DOHH2 (cell line): Measurements from ENCODE around the gene CDK5RAP3.
"Not testable (repeated sequence)": the region's sequence is repeated elsewhere in the genome, so short reads cannot be mapped to it uniquely, and the experiment has no call there.

Source experiments
- H3F3A ChIP-seq: fragments of 200-600 bp; sonication (generic), shearing (Covaris generic); 2 replicates; pipeline ENCODE4 v1.6.0; 2016; ENCODE audit warnings: antibody characterized with exemption, mild to moderate bottlenecking; ENCODE audit not compliant: control insufficient read depth, insufficient read depth
- H3K27ac ChIP-seq: fragments of 200-600 bp; sonication (generic); 2 replicates; pipeline ENCODE4 v1.5.1; 2014; ENCODE audit warnings: low read depth, mild to moderate bottlenecking, low read length, moderate library complexity
- H3K27me3 ChIP-seq: fragments of 200-600 bp; sonication (generic); 2 replicates; pipeline ENCODE4 v1.6.1; 2014; ENCODE audit warnings: mild to moderate bottlenecking, low read length, mixed read lengths; ENCODE audit not compliant: control insufficient read depth
- H3K36me3 ChIP-seq: fragments of 200-600 bp; sonication (generic); 2 replicates; pipeline ENCODE4 v1.6.1; 2014; ENCODE audit warnings: mild to moderate bottlenecking, low read length, moderate library complexity, mixed read lengths; ENCODE audit not compliant: control insufficient read depth
- H3K4me1 ChIP-seq: fragments of 200-600 bp; sonication (generic); 2 replicates; pipeline ENCODE4 v1.6.1; 2014; ENCODE audit warnings: mild to moderate bottlenecking, low read length, mixed read lengths; ENCODE audit not compliant: control insufficient read depth
- H3K4me2 ChIP-seq: fragments of 200-600 bp; sonication (generic); 2 replicates; pipeline ENCODE4 v1.6.0; 2014; ENCODE audit warnings: mild to moderate bottlenecking, low read length, moderate library complexity
- H3K4me3 ChIP-seq: fragments of 200-600 bp; sonication (generic); 2 replicates; pipeline ENCODE4 v1.5.1; 2014; ENCODE audit warnings: mild to moderate bottlenecking, low read length, mixed read lengths
- H3K79me2 ChIP-seq: fragments of 200-600 bp; sonication (generic); 2 replicates; pipeline ENCODE4 v1.6.1; 2014; ENCODE audit warnings: mild to moderate bottlenecking, low read length, mixed read lengths; ENCODE audit not compliant: control insufficient read depth
- H3K9me2 ChIP-seq: fragments of 200-600 bp; sonication (generic); replicated peaks from 2 replicates; pipeline ENCODE4 v1.6.1; 2014; ENCODE audit warnings: mild to moderate bottlenecking, low read length, mixed read lengths; ENCODE audit not compliant: control insufficient read depth
- H3K9me3 ChIP-seq: fragments of 200-600 bp; sonication (generic); 2 replicates; pipeline ENCODE4 v1.6.1; 2014; ENCODE audit warnings: antibody characterized with exemption, low read length, mixed read lengths; ENCODE audit not compliant: control insufficient read depth, insufficient read depth
- H4K20me1 ChIP-seq: fragments of 200-600 bp; sonication (generic); 2 replicates; pipeline ENCODE4 v1.6.0; 2014; ENCODE audit warnings: low read depth, mild to moderate bottlenecking, antibody characterized with exemption, low read length, moderate library complexity; ENCODE audit not compliant: control insufficient read depth, insufficient read depth
- CTCF ChIP-seq: fragments of 200-600 bp; sonication (generic); IDR thresholded peaks from one replicate; pipeline ENCODE4 v1.5.1; 2014; ENCODE audit warnings: antibody characterized with exemption, mild to moderate bottlenecking, low read depth, low read length; ENCODE audit not compliant: poor library complexity, severe bottlenecking
- EZH2phosphoT487 ChIP-seq: fragments of 200-600 bp; sonication (generic); IDR thresholded peaks from 2 replicates; pipeline ENCODE4 v1.6.1; 2017; ENCODE audit warnings: borderline replicate concordance, mild to moderate bottlenecking, antibody characterized with exemption, low read length, moderate library complexity, mixed read lengths

Gene CDK5RAP3

GRCh38 chr17:48001197-48001596 is 30.3 kb downstream of the CDK5RAP3 start:
- no peaks in the 10 kb centered on the region for H4K20me1 ChIP-seq
- H3K4me3 ChIP-seq = no peak overlapping the region
- no peaks in the 10 kb centered on the region for H3K9me3 ChIP-seq
- H3K27ac ChIP-seq = no peak overlapping the region
- TF ChIP-seq EZH2phosphoT487 (no peak), CTCF (no peak)
- no peaks in the 10 kb centered on the region for H3F3A ChIP-seq
- H3K79me2 ChIP-seq = no peaks in the 10 kb centered on the region
- peaks cover 37% of the 10 kb centered on the region for H3K27me3 ChIP-seq
- no peaks in the 10 kb centered on the region for H3K36me3 ChIP-seq
- H3K9me2 ChIP-seq = no peaks in the 10 kb centered on the region
- H3K4me2 ChIP-seq = no peak overlapping the region
- peaks cover 15% of the 10 kb centered on the region for H3K4me1 ChIP-seq

- not testable (repeated sequence) for H3K9me2 ChIP-seq, H4K20me1 ChIP-seq, H3K9me3 ChIP-seq, H3K36me3 ChIP-seq, H3K27ac ChIP-seq, H3K4me3 ChIP-seq, H3K4me2 ChIP-seq, H3K79me2 ChIP-seq, H3F3A ChIP-seq
- H3K27me3 ChIP-seq = peaks cover 37% of the 10 kb centered on the region
- peaks cover 15% of the 10 kb centered on the region for H3K4me1 ChIP-seq
These were observed 30.7 kb downstream of the CDK5RAP3 start for GRCh38 chr17:48001657-48002056.

- H4K20me1 ChIP-seq = no peaks in the 10 kb centered on the region
- H3K79me2 ChIP-seq = no peaks in the 10 kb centered on the region
- H3K36me3 ChIP-seq = no peaks in the 10 kb centered on the region
- H3F3A ChIP-seq = no peaks in the 10 kb centered on the region
- no peak overlapping the region for H3K27ac ChIP-seq
- H3K4me2 ChIP-seq = peak overlapping the region; percentile 20; the same call in 1 of the 2 replicates
- no peaks in the 10 kb centered on the region for H3K9me2 ChIP-seq
- H3K9me3 ChIP-seq = no peaks in the 10 kb centered on the region
- peaks cover 40% of the 10 kb centered on the region for H3K27me3 ChIP-seq
- no peak overlapping the region for H3K4me3 ChIP-seq
- peaks cover 15% of the 10 kb centered on the region for H3K4me1 ChIP-seq
- TF ChIP-seq EZH2phosphoT487 = no peak
- TF ChIP-seq CTCF = no peak
These were observed 31.5 kb downstream of the CDK5RAP3 start for GRCh38 chr17:48002266-48002915.

- no peaks in the 10 kb centered on the region for H3K36me3 ChIP-seq
- no peak overlapping the region for H3K4me3 ChIP-seq
- peaks cover 15% of the 10 kb centered on the region for H3K4me1 ChIP-seq
- H3K9me3 ChIP-seq = no peaks in the 10 kb centered on the region
- H3K79me2 ChIP-seq = no peaks in the 10 kb centered on the region
- H3F3A ChIP-seq = no peaks in the 10 kb centered on the region
- H3K9me2 ChIP-seq = no peaks in the 10 kb centered on the region
- no peak for TF ChIP-seq EZH2phosphoT487
- no peak for TF ChIP-seq CTCF
- H3K4me2 ChIP-seq = peak overlapping the region; percentile 20; the same call in 1 of the 2 replicates
- no peak overlapping the region for H3K27ac ChIP-seq
- H4K20me1 ChIP-seq = no peaks in the 10 kb centered on the region
- H3K27me3 ChIP-seq = peaks cover 39% of the 10 kb centered on the region
These were observed 32.1 kb downstream of the CDK5RAP3 start for GRCh38 chr17:48002916-48003416.
